GM18526 (cell line): ENCODE data around the gene PIK3IP1.
A peak's percentile ranks its signal among the peaks of the same experiment; 100 is the strongest.

Experiments
- POLR2A ChIP-seq: IDR thresholded peaks from 3 replicates; pipeline ENCODE4 v1.6.1; 2011; ENCODE audit not compliant: insufficient read length; ENCODE audit errors: extremely low read depth

Gene PIK3IP1

DNA sequence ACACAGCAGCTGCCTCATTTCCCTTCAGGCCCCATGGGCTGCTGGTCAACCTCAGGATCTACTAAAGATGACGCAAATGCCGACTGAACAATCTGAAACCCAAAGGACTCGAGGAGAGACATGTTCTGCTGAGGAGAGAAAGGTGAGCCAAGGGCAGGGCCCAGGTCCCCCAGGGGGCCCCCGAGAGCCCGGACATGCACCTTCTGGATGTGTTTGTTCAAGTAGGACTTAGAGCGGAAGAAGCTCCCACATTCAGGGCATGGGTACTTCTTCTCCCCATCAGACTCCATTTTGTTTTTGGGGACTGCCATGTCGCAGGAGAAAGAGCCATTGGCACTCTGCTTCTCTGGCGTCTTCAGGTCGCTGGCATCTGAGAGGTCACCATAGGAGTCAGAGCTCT is 34.6 kb upstream of the PIK3IP1 start:
- no peak for TF ChIP-seq POLR2A

- no peak for TF ChIP-seq POLR2A
Measured at GRCh38 chr22:31323578-31324550, 31.6 kb upstream of the PIK3IP1 start.

DNA sequence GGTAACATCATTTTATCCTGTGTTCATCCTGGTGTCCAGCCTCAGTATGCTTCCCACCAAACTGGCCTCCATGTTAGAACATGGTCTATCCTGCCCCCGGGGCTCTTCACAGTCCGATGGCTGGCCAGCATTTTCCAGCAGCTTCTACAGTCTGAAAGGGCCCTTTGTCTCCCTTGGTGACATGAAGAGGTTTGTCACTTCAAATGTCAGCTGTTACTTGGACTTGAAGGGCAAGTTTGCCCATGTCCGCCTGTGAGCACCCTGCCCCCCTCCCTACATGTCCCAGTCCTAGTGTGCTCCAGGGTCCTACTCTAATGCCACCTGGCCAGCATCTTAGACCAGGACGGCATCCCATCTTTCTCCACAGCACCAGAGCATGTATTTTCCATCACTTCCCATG is 29.1 kb upstream of the PIK3IP1 start:
- TF ChIP-seq POLR2A, result no peak

DNA sequence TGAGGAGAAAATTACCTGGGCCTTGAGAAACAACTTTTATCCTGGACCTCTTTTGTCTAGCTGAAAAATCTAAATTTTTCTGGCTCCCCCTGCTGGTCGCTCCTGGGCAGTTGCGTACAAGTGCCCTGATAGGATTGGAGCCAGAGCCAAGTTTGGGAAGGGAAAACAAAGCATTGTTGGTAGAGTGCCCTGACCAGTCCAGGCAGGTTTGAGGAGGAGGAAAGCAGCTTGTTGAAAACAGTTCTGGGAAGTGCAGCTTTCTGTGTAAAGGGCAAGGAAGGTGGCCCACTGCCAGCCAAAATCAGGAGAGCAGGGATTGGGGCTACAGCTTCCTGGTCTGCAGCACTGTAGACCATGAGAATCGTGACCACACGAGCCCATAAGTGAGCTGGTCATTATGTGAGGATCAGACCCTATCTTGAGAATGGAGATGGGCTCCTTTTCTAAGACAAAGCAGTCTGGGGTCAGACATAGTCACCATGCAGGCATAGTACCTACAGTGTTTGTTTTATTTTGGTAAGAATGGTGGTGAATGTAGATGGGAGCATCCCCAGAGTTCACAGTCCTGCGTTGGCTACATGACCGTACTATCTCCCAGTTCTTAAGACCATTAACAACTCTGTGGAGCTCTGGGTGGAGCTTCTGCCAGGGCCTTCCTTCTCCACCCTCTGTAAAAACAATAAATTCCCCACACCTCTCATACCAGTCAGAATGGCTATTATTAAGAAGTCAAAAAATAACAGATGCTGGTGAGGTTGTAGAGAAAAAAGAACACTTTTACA is 21.3 kb upstream of the PIK3IP1 start:
- TF ChIP-seq POLR2A, result no peak

DNA sequence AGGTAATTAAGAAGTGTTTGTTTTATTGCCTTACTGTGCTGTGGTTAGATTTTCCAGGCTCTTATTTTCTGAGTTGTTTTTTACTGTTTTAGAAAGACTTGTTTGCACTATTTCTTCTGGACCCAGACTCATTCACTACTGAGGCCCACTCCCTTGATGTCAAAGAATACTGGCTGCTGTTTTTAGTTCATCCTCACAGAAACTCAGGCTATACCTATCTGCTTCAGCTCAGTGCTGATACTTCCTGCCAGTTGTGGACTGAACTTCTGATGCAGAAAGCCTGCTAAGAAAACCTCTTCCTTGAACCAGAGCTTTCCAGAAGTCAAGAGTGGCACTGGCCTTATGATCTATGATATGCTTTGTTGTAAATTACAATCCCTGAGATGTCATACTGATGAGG is 15.9 kb upstream of the PIK3IP1 start:
- no peak for TF ChIP-seq POLR2A

- no peak for TF ChIP-seq POLR2A
Measured at GRCh38 chr22:31305194-31305593, 12.9 kb upstream of the PIK3IP1 start.

GRCh38 chr22:31302537-31302936 is 10.2 kb upstream of the PIK3IP1 start:
- no peak for TF ChIP-seq POLR2A

GRCh38 chr22:31302006-31302405 is 9.7 kb upstream of the PIK3IP1 start:
- TF ChIP-seq POLR2A, result no peak

GRCh38 chr22:31300896-31301295 is 8.6 kb upstream of the PIK3IP1 start:
- no peak for TF ChIP-seq POLR2A

DNA sequence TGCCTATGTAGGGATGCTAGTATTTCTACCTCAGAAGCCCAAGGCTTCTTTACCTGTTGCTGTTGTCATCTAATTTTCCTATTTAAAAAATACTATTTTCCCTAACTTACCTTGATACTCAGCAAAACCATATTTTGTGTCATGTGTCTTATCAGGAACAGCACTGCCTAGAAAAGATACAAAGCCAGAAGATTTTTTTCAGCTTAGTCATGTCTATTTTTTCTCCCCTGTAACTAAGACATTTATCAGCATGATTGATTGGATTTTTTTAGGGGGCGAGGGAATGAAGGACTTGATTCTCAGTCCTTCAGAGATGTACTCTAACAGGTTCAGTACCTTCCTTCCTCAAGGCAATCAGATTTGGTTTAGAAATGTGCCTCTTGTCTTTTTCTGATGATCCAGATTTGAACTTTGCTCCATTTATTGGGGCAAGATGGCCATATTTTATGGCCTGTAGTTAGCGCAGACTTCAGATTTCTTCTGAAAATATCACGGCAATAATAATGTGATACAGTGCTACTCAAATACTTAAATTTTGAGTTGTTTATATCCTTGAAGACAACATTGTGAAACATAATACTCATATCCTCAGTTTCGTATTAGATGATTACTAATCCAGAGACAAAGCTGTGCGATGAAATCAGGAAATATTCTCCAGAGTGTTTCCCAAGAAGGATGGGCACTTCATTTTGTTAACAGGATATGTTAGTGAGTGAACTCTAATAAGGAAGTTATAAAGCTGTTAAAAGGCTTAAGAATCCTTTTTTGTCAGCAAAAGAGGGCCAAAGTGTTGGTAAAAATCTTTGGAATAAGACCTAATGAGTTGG is 3.8 kb upstream of the PIK3IP1 start:
- no peak for TF ChIP-seq POLR2A

DNA sequence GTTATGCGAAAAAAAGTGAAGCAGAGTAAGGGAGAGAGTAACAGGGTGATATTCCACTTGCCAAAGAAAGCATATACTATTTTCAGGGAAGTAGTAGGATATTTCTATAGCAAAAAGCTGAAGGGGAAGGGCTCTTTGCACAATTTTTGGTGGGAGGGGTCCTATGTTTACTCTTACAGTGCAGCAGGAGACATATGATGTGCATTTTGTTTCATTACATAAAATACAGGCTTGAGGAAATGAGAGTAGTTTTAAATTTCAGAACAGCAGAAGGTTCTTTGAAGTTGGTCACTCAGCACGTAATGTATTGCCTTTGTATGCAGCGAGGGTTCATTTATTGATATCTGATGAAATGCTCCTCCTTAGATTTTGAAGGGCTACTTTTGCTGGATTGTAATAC is 3.1 kb upstream of the PIK3IP1 start:
- TF ChIP-seq POLR2A, result no peak

- no peak for TF ChIP-seq POLR2A
Measured at GRCh38 chr22:31291481-31292235, 630 bp downstream of the PIK3IP1 start.

- peak; percentile 46 for TF ChIP-seq POLR2A
Measured at GRCh38 chr22:31290494-31291471, 1.5 kb downstream of the PIK3IP1 start.

GRCh38 chr22:31289344-31289743 is 2.9 kb downstream of the PIK3IP1 start:
- TF ChIP-seq POLR2A, result no peak
